ENCODE measurements around the gene GTF2F2.

DNA sequence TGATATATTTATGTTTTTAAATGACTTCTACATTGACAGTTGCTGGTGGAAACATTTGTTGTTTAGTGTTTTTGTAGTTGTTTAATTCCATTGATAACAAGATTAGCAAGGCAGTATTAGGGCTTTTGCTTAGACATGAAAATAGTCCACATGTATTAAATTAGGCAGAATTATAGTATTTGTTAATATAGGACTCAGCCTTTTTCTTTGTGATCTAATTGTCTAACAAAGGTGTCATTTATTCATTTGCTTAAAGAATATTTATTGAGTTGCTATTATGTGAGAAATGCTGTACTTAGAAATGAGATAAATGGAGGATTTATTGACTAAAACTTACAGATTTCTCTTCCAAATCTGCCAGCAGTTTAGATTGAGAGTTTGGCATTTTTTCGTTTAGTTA is 122.2 kb downstream of the GTF2F2 start:
- no peak for TF ChIP-seq POLR2A (IDR thresholded peaks at IDR 0.05)
- TF ChIP-seq, protein P1, sequence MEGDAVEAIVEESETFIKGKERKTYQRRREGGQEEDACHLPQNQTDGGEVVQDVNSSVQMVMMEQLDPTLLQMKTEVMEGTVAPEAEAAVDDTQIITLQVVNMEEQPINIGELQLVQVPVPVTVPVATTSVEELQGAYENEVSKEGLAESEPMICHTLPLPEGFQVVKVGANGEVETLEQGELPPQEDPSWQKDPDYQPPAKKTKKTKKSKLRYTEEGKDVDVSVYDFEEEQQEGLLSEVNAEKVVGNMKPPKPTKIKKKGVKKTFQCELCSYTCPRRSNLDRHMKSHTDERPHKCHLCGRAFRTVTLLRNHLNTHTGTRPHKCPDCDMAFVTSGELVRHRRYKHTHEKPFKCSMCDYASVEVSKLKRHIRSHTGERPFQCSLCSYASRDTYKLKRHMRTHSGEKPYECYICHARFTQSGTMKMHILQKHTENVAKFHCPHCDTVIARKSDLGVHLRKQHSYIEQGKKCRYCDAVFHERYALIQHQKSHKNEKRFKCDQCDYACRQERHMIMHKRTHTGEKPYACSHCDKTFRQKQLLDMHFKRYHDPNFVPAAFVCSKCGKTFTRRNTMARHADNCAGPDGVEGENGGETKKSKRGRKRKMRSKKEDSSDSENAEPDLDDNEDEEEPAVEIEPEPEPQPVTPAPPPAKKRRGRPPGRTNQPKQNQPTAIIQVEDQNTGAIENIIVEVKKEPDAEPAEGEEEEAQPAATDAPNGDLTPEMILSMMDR (IDR thresholded peaks at IDR 0.05), result no peak
- TF ChIP-seq EP300 (IDR thresholded peaks at IDR 0.05), result no peak

Data from ovary (tissue), 3 donors.